ENCODE data around the gene SMIM41.
A peak's percentile ranks its signal among the peaks of the same experiment; 100 is the strongest.

Gene SMIM41

DNA sequence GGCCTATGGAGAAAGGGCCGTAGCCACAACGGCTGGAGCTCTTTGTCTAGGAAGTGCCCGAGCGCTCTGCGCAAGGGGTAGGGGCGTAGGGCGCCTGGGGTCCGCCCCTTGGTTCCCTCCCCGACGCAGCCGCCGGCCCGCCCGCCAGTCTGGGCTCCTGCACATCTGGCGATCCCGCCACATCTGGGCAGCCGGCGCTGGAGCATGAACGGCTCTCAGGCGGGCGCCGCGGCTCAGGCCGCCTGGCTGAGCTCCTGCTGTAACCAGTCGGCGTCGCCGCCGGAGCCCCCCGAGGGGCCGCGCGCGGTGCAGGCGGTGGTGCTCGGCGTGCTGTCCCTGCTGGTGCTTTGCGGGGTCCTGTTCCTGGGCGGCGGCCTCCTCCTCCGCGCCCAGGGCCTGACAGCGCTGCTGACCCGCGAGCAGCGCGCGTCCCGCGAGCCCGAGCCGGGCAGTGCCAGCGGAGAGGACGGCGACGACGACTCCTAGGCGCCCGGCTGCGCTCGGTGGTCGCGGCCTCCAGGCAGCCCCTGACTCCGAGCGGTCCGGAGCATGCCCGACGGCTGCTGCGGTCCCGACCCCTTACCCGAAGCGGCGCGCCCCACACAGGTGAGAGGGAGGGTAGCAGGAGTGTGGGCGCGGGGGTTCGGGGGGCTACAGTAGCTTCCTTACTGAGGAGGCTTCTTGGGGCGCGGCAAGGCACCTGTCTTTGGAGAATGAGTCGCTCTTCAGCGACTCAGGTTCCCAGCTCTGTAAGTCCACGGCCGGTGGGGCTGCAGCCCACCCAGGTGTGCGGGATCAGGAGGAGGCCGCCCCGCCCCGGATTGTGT, at the start of gene SMIM41:
SMIM41 (plus strand) TSS at position 129 of the 827 bp plus-strand sequence; CDS start at position 205, 76 bp downstream.
- DNase-seq, result no peak

DNA sequence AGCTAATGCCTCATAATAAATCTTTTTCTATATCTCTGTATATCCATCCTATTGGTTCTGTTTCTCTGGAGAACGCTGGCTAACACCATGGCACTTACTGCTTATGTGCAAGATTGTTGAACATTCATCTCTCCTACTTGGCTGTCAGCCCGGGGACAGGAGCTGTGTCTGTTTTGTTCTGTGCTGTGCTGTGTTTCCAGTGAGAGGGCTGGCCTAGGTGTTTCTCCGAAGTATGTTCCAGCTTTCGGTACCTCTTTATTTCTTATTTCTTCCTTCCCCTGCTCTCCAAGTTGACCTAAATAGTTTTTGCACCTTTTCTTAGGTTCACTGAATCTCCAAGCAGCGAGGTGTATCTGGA, 47.1 kb upstream of the SMIM41 start:
- no peak for DNase-seq

DNA sequence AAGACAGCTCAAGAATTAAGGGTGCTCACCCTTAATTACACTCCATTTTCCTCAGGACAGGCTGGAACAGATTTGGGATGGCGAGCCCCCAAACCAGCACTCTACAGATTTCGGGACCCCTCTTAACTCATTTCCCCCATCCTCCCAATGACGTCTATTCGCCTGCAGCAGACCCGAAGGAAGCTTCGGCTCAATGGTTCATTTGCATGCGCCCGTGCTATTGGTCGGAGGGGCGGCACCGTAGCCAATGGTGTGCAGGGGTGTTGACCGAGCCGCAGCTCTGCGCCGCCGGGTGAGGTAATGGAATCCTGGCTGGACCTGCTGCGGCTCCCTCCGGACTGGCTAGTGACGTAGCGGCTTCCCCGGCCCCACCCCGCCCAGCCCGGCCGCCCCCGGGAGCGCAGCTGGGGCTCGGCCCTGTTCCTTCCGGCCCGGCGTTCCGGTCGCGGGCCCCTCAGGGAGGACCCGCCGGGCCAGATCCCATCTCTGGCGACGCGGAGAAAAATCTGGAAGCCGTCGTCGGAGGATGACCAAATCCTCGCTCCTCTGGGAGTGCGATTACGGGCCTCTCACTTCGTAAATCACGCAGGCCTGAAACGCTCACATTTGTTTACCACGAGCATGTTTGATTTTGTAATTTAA, 46.6 kb upstream of the SMIM41 start:
- DNase-seq, result peak; percentile 92 to 95

DNA sequence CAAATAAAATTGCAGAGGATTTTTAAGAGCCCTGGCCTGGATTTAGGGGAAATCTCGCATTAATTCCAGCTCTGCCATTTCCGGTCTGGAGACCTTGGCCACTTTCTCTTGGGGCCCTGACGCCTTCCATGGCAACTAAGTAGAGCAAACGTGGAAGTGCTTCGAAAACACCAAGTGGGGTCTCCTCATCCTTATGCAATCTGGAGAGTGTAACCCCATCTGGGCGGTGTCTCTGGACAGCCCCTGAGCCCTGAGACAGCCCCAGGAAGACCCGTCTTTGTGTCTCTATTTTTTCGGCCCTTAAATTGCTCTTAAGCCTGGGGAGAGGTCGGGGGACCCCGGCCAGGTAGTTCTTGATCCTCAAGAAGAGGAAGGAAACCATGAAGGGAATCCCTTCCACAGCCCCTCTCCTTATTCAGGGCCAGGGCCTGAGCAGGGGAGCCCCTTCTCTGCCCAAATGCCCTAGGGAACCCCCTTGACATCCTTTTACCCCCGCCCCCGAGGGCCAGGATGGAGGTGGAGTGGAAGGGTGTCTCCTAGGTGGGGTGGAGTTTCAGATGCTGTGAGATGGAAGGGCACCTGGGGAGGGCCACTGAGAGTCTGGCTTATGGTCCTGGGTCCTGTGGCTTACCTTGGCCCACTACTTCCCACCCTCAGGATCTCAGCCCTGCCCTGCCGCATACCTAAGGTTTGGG, 45.9 kb upstream of the SMIM41 start:
- DNase-seq, result no peak

DNA sequence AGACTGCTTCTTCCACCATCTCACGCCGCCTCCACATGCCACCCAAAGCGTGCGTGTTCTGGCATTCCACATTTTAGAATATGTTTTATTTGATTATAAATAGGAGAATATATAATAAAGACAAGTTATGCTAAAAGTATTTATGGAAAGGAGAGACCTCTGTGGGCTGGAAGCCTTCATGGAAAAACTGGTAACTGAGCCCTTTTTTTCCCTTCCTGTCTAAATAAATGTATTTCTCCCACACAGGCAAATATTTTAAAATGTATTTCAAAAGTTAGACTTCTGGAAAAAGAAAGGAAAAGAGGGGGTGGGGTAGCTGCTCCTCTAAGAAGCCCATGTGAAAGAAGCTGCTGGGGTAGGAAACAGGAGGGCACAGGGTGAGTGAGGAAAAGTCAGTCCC, 44.3 kb upstream of the SMIM41 start:
- no peak for DNase-seq

DNA sequence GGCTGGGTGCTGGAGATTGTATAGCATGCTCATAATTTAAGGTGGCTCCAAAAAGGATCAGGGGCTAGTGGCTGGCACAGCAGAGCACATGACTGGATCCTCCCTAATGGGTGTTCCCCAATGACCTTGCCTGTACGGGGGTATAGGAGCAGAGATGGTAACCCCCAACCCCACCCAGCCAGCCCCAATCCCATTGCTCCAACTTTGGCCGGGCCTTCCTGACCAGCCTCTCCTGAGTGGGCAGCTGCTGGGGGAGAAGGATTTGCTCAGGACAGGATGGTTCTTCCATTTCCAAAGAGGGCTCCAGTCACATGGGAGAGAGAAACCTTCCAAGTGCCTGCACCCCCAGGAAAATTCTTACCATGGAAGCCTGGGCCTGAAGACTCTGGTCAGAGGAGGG, 43.6 kb upstream of the SMIM41 start:
- DNase-seq, result no peak

DNA sequence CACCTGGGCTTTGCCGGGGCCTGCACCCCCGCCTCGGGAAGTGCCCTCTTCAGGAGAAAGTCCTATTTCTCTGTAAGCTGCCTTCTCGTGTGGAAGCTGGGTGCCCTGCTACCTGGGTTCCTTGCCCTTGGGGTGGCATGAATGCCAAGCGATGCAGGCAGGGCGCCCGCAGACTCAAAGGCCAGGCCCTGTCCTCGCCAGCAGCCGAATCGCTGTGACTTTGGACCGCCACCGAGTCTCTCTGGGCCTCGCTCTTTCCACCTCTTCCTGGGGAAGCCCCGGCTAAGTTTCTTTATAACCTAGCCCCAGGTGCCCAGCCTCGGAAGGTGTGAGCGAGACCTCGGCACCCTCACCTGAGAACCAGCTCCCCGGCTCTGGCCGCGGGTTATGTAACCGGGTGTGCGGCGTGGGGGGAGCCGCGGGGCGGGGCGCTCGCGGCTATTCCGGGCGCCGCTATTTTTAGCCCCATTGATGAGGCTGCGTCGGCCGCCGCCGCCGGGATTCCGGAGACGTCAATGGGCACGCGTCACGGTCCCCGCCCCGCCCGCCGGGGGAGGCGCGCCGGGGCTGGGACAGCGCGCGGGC, 42.8 kb upstream of the SMIM41 start:
- DNase-seq, result peak; percentile 94 to 95

DNA sequence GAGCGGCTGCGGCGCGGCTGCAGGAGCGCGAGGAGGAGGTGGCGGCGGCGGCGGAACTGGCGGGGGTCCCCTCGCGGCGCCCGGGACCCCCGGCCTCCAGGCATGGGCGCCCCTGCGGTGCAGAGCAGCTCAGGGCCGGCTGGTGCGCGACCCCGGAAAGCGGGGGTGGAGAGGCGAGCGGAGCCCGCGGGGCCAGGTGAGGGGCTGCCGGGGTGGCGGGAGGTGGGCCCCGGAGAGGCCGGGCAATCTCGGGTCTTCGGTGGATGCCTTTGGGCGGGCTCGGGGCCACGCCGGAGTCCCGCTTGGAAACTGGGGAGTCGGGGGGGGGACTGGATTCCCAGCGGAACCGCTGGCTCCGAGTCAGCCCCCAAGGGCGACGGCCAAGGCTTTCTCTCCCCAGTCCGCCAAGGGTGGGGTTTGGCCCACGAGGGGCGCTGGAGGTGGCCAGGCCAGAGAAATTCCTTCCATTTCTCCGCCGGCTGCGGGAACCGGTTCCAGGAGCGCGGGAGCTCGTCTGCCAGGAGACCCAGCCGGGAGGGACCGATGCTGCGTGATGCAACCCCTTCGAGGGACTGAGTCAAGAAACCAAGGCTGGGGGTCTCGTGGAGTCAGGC, 42.1 kb upstream of the SMIM41 start:
- DNase-seq, result no peak

DNA sequence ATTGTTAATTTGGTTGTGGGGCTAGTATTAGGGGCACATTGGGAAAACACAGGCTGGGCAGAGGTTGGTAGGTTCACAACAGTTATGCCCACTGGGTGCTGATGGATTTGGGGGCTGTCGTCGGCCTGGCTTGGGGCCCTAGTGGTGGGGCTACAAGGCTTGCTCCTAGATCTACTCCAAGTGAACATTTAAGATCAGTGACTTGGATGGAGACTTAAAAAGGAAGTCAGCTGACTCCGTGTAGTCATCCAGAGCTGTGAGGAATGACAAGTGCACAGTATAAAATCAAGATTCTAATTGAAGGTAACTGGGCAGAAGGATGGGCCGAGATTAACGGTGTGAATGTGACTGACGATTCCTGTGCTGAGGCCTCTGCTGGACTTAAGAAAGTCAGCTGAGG, 41.1 kb upstream of the SMIM41 start:
- DNase-seq, result no peak

DNA sequence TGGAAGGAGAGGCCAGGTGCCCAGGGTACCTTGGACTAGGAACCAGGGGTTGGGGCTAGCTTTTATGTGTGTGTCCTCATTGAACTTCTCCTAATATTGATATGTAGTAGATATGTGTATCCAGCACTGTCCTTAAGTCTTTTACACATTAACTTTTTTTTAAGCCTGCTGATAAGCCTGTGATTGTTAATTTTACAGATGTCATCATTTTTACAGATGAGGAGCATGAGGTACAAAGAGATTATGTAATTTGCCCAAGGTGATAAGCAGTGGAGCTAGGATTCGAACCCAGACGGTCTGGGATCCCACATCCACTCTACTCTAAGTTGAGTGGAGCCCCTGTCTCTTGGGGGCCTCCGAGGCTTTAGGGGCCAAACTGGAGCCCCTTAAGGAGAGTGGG, 38.5 kb upstream of the SMIM41 start:
- no peak for DNase-seq

DNA sequence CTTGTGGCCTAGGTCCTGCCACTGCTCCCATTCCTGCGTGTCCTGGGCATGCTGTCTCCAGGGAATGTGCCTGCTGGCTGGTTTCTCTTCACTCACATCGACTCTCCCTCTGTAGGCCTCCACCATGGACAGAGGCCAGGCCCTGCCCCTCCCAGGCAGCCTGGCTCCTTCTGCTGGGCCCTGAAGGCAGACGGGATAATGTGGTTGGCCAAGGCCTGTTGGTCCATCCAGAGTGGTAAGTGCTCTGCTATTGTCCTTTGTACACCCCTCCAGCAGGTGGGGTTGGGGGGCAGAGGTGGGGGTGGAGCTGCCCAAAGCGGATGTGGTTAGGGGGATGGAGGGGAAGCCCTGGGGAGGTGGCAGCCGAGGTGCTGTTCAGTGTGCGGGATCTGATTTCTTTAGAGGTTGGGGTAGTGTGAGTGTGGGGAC, 37.8 kb upstream of the SMIM41 start:
- peak; percentile 80 to 84 for DNase-seq

DNA sequence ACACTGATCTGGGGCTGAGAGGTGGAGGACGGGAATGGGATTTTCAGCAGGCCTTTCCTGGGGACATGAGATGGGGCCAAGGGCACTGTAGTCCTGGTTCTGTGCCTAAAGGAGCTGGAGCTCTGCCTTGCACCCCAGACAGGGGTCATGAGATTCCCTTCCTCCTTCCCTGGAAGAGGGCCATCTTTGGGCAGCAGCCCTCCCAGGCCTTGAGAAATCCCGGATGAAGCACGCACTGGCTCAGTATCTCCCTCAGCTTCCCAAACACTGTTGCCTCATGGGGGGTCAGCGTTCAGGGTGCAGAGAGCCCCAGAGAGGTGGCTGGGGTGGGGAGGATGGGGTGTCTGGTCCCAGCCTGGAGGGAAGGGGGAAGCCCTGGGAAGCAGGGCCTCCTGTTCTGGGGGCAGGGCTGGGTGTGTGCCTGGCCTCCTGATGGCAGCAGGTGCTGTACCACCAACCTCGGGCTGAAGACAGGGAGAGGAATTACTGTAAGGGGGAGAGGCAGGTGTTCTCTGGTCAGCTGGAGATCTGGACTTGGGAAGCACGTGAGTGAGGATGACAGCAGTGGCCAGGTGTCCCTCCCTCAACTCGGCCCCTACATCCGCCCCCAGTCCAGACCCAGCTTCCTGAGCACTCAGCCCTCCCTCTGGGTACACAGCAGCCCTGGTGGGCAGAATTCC, 36.7 kb upstream of the SMIM41 start:
- DNase-seq, result no peak

DNA sequence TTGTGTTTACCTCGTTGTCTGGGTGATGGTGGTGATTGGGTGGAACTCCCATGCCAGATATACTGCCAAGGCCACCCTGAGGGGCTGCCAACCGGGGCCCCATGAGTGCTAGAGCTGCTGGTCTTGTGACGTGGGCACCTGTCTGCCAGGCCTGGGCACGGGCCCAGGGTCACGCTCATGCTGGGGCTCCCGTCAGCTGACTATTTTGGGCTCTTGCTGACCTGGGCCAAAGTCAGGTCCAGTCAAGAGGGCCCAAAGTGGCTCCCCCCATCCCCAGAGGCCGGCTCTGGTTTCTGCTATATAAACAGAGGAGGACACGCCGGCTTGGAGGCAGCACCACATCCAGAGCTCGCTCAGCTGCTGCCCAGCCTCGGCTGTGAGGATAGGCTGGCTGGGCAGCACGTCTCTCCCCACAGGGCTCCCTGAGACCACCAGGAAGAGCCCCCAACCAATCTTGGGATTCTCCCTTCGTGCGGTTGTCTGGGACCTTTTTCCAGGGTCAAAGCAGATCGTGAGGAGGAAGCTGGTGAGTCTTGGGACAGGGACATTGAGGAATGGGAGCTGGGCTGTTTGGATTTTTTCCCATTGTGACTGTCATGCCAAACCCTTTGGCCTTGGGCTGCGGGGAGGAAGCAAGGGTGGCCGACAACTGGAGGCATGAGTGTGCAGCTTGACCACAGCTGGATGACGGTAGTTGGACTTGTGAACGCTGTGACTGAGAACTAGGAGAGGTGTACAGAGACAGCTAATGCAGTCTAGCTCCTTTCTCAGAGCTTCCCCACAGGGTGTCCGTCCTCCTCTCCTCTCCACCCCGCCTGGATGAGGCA, 35.9 kb upstream of the SMIM41 start:
- DNase-seq, result no peak

DNA sequence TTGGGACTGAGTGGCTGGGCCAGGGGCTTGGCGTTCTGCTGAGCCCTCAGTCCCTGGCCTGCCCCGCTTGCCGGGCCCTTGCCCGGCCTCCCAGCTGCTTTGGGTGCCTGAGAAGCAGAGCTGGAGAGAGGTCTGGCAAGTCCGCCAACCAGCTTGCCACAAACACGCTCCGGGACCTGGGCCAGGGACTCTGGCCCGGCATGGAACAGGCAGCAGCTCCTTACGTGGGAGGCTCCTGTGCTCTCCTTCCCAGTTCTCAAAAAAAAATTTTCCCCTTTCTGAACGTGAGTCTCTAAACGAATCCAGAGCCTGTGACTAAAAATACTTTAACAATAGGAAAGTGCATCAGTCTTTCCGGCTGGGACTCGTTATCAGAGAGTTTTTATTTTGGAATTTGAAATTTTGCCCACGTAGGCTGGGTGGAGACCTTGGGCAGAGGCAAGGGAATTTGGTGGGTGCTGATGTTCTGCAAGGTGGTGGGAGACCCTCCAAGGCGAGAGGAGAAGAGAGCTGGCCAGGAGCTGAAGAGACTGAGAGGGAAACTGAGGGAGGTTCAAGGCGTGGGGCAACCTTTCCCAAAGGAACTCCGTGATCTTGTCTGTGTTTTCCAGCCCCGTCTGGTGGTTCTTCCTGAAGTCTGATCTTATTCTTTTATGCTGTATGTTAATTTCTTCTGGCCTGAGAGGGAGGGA, 35.1 kb upstream of the SMIM41 start:
- DNase-seq, result no peak

DNA sequence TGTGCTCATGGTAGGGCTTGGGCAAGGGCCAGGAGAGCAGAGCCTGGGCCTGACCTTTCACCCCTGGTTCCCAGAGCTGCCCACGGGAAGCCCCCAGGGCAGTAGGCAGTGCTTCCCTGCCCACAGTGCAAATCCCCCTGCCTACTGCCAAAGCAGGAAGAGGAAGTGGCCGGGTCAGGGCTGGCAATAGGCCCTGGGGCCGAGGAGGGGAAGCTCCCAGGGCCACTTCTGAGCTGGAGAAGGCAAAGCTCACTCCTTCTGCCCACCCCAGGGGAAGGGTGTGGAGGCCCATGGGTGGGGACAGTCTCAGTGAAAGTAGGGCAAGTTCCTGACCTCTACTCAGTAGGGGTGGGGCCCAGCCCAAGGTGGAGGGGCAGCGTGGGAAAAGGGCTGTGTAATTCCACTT, 33.7 kb upstream of the SMIM41 start:
- DNase-seq, result peak; percentile 27 to 60

DNA sequence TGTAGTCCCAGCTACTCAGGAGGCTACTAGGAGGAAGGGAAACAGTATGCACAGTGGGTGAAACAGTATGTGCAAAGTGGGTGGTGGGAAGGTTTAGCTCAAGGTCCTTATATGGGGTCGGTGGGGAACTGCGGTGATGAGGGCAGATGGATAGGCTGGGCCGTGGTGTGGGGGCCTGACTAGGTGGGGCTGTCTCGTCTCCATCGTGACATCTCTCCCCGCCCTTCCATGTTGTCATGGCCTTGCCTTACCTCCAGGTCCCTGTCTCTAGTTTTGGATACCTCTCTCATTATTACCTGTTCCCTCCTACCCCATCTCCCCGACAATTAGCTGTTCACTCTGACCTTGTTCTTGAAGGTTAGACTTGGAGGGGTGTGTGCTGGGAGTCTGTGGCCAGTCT, 32.6 kb upstream of the SMIM41 start:
- no peak for DNase-seq

DNA sequence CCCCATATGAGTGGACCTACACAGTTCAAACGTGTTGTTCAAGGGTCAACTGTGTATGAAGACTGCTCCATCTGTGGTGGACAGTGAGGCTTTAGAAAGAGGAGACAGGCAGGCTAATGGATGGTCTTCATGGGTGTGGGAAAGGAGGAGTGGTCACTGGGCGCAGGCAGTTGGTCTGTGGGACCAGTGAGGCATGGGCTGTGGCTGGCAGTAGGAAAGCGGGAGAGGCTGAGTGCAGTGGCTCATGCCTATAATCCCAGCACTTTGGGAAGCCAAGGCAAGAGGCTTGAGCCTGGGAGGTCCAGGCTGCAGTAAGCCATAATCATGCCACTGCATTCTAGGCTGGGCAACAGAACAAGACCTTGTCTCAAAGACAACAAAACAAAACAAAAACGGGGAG, 30.2 kb upstream of the SMIM41 start:
- no peak for DNase-seq

DNA sequence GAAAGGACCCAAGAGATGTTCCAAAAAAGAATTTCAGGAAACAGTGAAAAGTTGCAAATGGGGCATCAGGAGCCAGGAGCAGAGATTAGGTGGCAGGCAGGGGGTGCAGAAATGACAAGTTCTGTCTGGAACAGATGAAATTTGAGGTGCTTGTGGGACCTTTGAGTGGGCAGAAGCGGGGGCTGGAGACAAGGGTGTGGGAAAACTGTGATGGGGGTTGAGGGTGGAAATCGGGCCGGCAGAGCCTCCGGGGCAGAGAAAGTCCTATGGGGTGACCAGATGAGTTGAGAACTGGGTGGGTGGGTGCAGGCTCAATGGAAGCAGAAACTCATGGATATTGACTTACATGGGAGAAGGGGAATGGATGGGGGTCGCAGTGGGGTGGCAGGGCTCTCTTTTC, 29.8 kb upstream of the SMIM41 start:
- DNase-seq, result no peak

DNA sequence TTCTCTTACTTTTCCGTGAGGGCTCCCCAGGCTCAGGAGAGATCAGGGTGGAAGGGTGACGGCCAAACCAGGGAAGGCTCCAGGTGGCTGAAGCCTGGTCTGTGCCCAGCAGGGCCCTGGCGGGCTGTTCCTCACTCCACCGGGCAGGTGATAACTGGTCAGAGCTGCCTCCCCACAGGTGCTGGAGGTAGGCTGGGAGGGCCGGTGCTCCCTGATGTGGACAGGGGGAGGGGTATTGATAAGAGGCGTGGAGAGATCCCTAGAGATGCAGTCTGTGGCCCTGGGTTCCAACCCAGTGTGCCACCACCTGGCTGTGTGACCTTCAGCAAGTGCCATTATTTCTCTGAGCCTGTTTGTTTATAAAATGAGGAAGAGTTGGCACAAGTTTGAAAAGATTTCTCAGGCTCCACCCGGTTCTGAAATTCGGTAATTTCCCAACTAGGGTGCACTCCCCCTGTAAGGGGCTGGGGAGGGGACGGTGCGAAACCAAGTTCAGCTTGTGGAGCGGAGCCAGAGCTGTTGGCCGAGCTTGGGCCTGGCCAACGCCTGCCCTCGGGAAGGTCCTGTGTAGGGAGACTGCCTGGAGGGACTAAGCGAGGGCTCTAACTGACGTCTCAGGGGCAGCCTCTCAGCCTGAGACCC, 29.3 kb upstream of the SMIM41 start:
- peak; percentile 73 to 81 for DNase-seq

DNA sequence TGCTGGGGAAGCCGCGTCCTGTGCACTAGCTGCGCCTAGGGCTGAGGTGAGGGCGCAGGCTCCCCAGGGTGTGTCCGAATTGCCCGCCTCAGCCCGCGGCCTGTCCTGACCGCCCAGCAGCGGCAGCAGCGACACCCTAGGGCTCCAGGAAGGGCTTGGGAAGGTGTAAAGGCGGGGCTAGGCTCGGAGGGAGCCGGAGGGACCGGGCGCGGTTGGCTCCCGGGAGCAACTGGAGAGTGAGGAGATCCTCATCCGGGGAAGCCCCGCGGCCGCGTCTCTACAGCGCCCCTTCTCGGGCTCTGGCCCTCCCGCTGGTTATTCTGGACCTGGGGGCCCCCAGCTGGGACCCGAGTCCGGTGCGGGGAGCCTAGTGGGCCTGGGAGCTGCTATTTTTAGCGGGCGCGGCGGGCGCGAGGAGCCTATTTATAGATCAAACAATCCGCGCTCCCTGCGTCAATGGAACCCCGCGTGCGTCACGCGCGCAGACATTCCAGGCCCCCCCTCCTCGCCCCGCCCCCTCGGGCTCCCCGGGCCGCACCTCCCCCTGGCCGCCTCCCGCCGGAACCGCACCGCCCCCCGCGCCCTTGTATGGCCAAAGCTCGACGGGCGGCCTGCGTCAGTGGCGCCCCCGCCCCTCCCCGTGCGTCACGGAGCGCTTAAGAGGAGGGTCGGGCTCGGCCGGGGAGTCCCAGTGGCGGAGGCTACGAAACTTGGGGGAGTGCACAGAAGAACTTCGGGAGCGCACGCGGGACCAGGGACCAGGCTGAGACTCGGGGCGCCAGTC, 28.6 kb upstream of the SMIM41 start, which contains the start of gene NR4A1:
NR4A1 (plus strand) TSS at position 685 of the 784 bp plus-strand sequence. CDS start 2,887 bp downstream, outside the sequence.
- peak; percentile 98 to 99 for DNase-seq
